CD4-positive, alpha-beta T cell treated with Interleukin-4 for 4 hours (primary cell): ENCODE data around the gene TM9SF2.

Source experiments
- DNase-seq: peaks from one replicate; pipeline ENCODE4 v3.0.0-alpha.2; 2020

TM9SF2 gene

GRCh38 chr13:99580500-99581268, 79.4 kb downstream of the TM9SF2 start:
- no peak for DNase-seq

- no peak for DNase-seq
Observed at GRCh38 chr13:99582511-99582910, 81.2 kb downstream of the TM9SF2 start.

- no peak for DNase-seq
Observed at GRCh38 chr13:99585609-99586008, 84.3 kb downstream of the TM9SF2 start.

GRCh38 chr13:99587021-99587420, 85.7 kb downstream of the TM9SF2 start:
- DNase-seq: no peak

GRCh38 chr13:99587893-99588606, 86.8 kb downstream of the TM9SF2 start:
- no peak for DNase-seq

GRCh38 chr13:99589575-99589974, 88.3 kb downstream of the TM9SF2 start:
- DNase-seq: no peak

GRCh38 chr13:99590519-99591011, 89.3 kb downstream of the TM9SF2 start:
- no peak for DNase-seq

- DNase-seq: no peak
Observed at GRCh38 chr13:99596180-99596579, 94.9 kb downstream of the TM9SF2 start.

- DNase-seq: peak; percentile 11
Observed at GRCh38 chr13:99600318-99600717, 99.0 kb downstream of the TM9SF2 start.

- DNase-seq: peak; percentile 43
Observed at GRCh38 chr13:99601535-99601934, 100.3 kb downstream of the TM9SF2 start.

GRCh38 chr13:99604636-99605035, 103.4 kb downstream of the TM9SF2 start:
- DNase-seq: no peak

GRCh38 chr13:99605420-99606323, 104.4 kb downstream of the TM9SF2 start:
- DNase-seq: peak; percentile 45

- peak; percentile 88 for DNase-seq
Observed at GRCh38 chr13:99606324-99607066, 105.2 kb downstream of the TM9SF2 start, which contains the start of gene CLYBL. Gene CLYBL (plus strand): TSS chr13:99606690.

- DNase-seq: no peak
Observed at GRCh38 chr13:99608345-99608744, 107.1 kb downstream of the TM9SF2 start.

- DNase-seq: no peak
Observed at GRCh38 chr13:99610702-99611289, 109.5 kb downstream of the TM9SF2 start.
